Ureter (tissue), 1 donor: Measurements from ENCODE around the gene SPRED2. TPM values are rescaled to one million over a fixed set of nuclear protein-coding genes. Genes with fewer than 3 reads are reported as not detected.
A peak's percentile ranks its signal among the peaks of the same experiment; 100 is the strongest.

ENCODE experiments used
- DNase-seq: peaks from one replicate; pipeline ENCODE4 v3.0.0-alpha.2; 2020; ENCODE audit warnings: low spot score
- total RNA-seq: library from RNA; stranded (reverse); gene quantifications from one replicate; pipeline ENCODE4 v1.2.4, GENCODE V29; 2023
- donor health status: DM: yes; HTN: yes; CAD: no.

Gene SPRED2
- total RNA-seq, 1 donor from 2014 or later = 55.4 TPM

DNA sequence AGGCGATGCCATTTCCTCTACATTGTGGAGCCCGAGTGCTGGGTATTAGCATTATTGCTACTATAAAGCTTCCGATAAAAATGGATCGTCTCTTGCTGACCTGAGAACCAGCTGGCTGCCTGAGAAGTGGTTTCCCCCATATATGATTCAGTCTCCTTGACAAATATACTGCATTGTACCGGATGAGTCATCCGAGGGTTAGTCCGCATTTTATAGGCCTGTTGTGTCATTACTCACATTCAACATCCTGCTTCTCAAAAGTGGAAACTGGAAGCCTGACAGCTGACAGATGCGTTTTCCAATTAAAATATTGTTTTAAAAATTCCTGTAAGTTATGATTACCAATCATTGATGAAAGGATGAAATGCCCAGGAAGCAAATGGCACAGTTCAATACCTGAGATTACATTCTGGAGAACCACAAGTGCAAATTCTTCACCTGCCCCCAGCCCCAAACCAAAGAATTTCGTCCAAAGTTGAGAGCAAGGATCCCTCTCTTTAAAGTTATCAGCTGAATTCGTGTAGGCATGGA, 65.7 kb downstream of the SPRED2 start:
- DNase-seq = peak; percentile 59

DNA sequence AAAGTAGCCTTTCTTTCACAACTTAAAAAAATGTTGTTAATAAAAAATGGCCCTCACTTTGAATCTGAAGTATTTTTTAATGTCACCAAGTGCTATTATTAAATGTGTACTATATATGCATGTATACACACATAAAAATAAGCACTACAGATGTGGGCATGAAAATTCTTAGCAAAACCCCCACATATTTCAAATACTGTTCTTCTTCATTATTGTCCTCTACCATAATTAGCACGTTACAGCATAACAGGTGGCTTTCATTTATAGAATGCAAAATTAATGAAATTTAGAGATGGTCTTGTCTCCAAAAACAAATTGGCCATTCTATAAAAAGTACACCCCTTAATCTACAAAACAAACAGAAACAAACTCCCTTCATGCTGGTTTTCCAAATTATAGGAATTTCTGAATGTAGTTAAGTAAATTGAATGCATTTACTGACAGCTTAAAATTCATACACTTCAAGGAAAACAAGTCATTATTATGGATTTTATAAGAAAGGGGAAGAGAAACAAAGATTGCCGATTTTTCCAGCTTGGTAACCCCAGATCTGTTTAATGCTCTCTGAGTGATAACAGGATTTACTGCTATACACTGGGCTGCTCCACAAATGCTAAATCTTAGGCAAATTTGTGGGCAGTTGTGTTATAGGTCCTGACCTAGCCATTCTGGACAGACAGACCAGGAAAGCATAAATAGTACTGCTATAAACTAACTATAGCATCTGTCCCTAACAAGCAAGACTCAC, 67.2 kb downstream of the SPRED2 start:
- no peak for DNase-seq

DNA sequence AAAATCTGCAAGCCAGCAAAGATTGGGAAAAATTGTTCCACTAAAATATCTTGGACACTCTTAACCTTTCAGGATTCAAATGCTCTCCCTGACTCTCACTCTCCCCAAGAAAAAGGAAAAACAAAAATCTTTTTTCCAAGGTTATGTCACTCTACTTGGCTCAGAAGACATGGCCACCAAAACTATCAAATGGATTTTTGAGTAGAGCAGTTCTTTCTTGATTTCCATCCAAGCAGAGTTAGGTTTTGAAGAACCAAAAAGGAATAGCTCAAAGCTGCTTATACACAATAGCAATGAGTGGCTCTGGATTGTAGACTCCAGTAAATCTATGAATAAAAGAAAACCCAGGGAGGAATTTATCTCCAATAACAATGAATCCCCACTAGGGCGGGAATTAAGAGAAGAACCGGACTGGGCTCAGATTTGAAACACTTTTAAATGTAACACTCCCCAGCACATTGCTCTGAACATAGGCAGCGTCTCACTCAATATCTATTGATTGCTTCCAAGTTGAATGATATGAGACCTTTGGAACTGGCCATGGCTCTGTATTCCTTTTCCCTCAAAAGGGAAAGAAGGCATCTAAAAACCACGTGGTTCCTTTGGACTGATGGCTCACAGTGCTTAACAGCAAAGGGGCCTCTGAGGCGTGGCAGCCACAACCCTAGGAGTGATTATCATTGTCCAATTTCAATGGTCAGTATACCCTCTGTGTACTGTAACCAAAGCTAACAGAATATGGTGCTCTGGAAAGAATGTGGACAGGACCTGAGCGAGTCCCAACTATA, 68.3 kb downstream of the SPRED2 start:
- DNase-seq = no peak

DNA sequence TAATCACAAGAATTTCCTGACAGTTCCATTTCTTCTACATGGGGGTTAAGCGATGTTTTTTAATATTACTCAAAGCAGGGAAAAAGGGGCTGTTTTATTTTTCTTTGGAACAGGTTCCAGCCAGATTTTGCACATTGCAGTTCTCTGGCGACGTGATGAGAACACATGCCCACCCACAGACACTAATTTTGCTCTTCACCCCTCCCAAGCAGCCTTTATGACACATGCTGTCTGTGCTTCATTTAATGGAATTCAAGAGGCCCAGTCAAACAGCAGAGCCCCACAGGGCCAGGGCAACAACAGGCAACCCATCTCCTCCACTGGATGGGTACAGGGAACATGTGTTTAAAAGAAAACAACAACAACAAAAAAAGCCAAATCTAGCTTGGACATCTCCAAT, 70.8 kb downstream of the SPRED2 start:
- no peak for DNase-seq

DNA sequence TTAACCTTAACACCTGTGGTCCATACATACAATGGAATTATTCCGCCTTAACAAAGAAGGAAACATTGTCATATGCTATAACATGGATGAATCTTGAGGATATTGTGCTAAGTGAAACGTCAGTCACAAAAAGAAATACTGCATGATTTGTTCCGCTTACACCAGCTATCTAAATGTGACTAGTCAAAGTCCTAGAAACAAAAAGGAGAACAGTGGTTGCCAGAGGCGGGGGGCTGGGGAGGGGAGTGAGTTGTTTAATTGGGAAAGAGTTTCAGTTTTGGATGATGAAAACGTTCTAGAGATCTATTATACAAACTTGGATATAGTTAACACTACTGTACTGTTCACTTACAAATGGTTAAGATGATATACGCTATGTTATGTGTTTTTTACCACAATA, 72.0 kb downstream of the SPRED2 start:
- no peak for DNase-seq

DNA sequence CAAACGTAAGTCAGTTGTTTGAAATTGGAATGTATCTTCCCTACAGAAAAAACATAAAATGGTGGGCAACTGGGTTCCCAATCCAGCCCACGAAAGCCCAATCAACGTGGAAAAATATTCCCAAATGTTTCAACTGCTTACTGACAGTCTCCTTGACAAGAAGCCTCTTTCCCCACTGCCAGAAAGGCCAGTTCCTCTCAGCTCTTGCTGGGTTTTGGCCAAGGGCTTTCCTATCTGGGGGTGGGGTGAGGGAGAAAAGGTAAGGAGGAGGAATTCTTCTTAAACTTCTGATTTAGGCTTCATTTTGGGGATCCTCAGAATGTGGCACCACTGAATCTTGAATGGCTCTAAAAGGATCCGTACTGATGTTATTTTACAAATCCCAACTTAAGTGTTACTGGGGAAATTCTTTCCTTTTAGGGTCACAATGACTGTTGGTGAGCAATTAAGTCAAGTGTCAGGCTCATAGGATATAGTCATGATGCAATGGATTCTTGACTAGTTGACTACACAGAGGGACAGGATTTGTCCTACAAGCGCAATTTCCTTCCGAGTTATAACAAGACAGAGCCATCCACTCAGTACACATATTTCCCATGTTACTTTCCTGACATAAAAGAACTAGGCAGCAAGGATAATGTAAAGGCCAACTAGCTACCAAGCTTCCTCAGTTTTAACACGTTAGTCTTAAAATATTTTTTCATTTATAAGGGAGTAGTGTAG, 73.6 kb downstream of the SPRED2 start:
- DNase-seq = no peak

DNA sequence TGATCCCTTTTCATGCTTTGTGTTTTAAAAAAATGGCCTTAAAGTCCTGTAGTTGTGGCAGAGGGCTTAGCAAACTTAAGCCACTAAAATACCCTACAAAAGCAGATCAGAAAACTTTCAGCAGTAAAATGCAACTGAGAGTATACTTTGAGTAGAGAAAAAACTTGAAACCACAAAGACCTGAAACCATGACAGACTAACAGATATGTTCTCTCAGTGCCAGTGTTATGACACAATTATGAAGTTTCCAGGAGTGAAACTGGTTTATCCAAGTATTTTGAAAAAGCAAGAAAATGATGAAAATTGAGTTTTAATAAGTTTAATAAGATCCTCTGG, 74.5 kb downstream of the SPRED2 start:
- DNase-seq = no peak

DNA sequence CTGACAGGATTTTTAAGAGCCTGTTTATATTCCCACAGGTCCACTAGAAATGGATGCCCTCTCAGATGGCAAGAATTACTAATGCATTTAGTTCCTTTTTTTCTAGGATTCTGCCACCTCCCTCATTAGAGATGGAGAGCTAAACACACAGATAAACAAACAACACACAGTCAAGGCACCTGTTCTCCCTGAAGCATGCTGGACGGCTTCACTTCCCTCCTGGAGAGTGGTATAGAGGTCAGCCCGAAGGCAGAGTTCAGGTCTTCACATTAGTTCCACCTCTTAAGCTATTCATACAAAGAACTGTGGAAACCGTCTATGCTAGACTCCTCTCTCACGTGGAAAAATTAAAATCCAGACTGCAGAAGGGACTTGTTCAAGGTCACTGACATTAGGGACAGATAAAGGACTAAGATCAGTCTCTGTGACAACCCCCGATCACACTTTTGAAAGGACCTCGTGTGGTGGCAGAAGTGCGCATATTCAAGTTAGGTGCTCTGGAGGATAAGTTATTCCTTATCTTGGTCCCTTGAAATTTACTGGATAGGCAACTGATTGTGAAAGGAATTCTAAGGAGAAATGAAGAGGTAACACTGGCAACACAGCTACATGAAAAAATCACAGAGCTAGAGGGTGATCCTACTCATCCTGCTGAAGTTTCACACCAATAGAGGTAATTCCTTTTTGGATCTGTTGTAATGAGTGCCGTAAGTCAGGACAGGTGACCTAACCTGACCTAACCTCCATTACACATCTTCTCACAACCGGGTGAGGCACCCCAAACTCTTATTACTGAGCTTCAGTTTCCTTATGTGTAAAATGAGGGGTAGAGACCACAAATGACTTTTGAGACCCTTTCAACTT, 75.1 kb downstream of the SPRED2 start:
- DNase-seq = no peak

DNA sequence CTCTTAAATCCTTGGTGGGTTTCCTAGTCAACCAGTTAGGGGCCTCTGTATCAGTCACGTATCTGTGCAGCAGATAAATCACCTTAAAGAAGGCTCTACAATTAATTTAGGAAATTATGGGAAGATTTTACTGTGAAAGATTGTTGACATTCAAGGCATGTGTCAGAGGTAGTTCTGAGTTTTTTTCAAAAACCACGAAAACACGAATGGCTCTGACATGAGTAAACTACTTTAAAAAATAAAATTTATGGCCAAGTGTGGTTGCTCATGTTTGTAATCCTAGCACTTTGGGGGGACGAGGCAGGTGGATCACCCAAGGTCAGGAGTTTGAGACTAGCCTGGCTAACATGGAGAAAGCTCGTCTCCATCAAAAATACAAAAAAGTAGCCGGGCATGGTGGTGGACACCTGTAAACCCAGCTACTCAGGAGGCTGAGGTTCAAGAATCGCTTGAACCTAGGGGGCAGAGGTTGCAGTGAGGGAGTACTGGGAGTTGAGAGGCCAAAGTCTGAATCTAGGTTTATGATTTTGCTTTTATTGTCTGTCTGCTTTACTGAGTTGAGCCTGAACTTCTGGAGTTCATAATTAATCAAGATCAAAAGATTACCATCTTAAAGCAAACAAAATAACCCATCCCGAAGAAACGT, 77.1 kb downstream of the SPRED2 start:
- DNase-seq = no peak

DNA sequence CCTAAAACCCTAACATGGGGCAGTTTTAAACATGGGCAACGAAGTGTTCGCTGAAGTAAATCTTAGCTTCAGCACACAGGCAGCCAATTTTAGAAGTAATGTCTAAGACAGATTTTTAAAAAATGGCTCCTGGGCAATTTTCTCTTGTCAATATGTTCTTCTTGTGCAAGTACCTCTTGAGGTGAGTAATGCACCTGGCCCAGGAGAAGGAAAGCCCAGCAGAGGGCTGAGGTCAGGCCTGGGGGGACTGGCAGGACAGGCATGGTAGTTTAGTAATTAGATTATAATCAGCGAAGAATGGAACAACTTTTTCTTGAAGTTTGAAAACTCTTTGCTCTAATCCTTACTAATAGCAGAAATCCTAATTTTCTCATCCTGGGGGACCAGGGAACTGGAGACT, 77.6 kb downstream of the SPRED2 start:
- no peak for DNase-seq

DNA sequence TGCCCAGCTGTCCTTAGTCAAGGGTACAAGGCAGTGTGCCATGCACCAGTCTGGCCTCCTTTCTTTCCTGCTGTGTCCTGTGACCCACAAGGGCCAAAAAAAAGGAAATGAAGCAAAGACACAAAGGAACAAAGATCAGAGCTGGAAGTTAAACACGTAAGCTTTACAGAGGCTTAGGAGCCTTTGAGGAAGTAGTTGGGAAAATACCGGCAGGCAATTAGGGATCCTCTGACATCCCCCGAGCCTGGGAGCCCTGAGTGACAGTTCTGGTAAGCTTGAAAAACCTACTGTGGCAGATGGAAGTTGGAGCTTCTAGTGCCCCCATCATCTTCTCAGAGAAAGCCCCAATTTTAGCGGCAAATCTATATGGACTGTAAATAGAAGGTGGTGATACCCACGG, 78.5 kb downstream of the SPRED2 start:
- DNase-seq = no peak

DNA sequence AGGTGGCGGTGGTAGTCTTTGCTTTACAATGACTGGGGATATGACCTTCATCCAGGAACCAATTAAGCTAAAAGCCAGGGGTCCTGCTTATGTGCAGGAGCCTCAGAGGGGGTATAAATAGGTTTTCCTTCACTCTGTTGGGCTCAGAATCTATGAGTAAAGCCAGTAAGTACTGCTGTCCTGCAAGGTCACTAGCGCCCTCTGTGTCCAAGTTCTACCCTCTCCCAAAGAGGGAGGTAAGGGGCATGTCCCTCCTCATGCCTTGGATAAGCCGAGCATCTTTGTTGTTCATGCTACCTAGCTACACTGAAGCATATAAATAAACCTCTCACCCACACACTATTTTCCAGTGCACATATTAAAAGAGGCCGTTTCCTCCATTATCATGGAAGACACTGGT, 79.4 kb downstream of the SPRED2 start:
- DNase-seq = no peak

DNA sequence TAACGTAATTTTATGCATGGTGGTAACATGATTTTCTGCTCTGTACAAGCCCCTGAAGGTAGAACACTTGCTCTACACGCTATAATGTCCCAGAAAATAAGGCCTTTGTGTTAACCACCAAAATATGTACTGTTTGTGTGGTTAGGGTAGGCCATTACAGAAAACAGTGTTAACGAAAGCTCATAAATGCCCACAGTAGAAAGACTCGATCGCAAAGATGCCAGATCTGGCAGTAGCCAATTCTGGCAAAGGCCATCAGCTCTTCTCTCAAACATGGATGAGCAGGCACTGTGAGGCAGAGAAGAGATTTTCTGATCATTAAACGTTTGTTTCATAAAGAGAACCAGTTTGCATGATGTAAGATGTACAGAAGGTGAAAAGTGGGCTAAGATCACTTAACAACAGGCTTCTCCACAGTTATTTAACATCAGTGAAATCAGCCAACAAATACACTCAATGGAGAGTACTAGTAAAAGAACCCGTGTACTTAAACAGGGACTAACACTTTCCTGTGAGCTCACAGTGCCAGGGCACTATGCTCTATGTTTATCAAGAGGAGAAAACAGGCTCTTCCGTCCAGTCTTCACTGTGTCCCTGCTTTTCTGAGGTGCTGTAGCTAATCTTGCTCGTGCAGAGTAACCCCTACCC, 80.3 kb downstream of the SPRED2 start:
- no peak for DNase-seq

DNA sequence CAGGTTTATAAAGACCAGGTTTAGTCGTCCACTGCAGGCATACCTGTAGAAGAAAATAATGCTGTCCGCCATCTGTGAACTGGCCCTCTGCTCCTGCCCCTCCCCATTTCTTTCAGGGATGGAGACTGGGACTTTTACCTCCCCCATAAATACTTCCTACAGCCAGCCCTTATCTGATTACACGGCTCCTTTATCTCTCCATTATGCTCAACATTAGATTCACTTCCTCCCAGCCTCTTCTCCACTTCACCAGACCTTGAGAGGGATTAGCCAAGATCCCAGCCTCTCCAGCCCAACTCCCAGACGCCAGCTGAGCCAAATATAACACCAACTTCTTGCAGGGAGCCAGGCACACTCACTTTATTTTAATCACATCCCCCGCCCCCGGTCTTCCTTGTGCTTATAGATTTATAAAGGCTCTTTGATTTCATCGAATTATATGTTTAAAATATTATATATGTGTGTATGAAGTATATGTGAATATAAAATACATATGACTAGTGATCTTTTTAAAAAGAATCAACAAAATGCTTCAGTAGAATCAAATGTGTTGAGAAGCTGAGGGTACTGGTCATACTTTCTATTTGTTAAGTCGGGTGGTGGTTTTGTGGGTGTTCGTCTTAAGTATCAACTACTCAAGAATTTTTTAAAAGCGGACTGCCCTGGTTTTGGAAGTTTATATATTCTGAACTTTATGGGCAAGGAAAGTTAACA, 81.0 kb downstream of the SPRED2 start:
- no peak for DNase-seq

DNA sequence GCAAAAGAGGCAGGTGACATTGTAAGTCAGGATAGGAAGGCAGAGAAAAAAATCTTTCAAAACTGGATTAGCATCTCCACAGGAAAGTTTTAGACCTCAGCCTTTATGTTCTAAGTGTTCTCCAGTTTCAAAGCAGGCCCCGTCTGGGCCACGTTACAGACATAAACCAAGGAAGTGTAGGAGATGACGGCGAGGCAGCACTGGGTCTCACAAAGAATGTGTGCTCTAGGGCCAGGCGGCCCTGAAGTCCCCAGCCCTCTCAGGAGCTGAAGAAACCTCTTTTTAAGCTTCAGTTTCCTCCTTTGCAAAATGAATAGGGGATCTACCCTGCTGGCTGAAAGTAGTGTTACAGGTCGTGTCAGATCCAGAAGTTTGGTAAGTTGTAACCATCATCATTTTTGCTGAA, 81.7 kb downstream of the SPRED2 start:
- no peak for DNase-seq

DNA sequence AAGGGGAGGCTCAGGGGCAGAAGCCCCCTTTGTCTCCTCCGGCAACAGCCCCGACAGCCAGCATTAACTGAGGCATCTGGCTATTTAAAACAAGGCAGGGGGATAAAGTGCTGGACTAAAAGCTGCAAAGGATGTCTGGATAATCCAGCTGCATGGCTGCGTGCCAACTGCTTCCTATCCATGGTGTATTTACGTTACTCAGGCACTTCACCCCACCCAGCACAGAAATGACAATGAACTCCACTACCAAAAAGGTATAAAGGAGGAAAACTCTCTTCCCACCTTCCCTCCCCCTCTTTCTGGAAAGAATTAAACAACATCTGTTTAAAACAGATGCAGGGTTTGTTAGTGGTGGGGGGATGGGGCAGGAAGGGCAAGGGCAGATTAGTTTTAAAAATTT, 82.5 kb downstream of the SPRED2 start:
- peak; percentile 52 for DNase-seq

DNA sequence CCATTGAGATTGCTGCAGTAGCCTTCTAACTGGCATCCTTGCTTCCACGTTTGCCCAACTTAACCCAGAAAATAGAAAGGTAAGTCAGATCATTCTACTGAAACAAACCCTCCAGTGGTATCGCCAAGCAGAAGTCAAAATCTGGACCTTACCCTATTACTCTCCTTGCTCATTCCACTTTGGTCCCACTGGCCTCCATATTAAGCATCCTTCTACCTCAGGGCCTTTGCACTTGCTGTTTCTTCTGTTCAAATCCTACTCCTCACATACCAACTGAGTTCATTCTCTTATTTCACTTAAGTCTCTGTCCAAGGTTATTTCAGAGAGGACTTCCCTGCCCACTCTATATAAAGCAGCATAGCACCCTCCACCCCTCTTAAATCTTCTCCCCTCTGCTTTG, 84.5 kb downstream of the SPRED2 start:
- DNase-seq = no peak

DNA sequence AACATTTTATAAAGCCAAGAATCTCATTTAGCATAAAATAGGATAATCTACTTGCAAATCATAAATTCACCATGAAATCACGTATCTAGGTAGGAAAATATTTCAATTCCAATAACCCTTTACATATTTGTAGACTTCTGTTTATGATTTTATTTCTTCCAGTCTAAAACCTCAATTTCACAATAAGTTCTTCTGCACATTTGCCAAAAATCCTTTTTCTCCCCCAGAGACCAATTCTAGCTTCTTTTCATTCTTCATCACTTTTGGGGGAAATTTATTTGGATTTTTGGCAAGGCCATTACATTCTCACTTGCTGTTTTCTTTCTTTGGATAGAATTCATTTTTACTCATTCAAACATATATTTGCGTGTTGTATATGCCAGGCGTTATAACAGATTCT, 86.8 kb downstream of the SPRED2 start:
- DNase-seq = no peak

DNA sequence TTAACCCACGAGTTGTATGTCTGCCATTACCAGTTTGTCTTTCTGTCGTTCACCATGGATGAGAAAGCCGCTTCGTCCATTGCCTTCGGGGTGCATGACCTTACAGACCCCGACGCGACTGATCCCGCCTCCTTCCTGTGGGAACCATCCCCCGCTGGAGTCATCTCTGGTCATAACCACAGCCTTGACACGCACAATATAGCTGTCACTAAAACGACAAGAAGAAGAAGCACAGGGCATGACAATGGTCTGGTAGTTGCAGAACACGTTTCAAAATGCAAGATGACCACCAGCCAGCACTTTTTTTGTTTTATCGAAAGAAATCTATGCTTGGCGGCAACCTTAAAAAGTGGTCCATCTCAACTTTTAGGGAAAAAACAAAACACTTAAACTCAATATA, 87.7 kb downstream of the SPRED2 start:
- DNase-seq = no peak

DNA sequence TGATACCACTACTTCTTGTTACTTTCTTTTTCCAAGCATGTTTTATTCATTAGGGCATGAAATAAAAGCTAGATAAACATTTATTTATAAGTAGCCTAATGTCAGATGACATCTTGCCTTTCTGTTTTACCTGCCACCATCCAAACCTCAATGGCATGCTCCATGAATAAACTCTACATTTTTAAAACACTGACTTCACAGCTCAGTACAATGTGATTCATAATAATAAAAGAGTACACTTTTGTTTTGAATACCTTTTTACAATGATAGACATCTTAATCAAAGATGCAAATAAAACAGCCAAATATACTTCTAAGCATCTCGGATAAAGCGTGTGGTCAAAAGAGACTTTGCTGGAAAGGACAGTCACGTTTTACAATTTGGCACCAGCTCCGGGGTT, 88.2 kb downstream of the SPRED2 start:
- DNase-seq = no peak
